SK-N-SH (cell line): ENCODE data around the gene ALDH1L1.

ENCODE experiments used
- CHD2 ChIP-seq: fragments of 150-350 bp; IDR thresholded peaks from 2 replicates; pipeline ENCODE4 v1.6.1; 2018; ENCODE audit warnings: low read length; ENCODE audit not compliant: partially characterized antibody
- CTCF ChIP-seq: fragments of 200-600 bp; sonication (generic); IDR thresholded peaks from 2 replicates; pipeline ENCODE4 v1.6.1; 2017; ENCODE audit warnings: antibody characterized with exemption, mild to moderate bottlenecking, moderate library complexity
- EZH2phosphoT487 ChIP-seq: fragments of 200-600 bp; sonication (generic); IDR thresholded peaks from 2 replicates; pipeline ENCODE4 v1.6.1; 2017; ENCODE audit warnings: low read depth, mixed run types, mild to moderate bottlenecking, antibody characterized with exemption, moderate library complexity, borderline replicate concordance
- MAX ChIP-seq: IDR thresholded peaks from 2 replicates; pipeline ENCODE4 v1.4.0; 2012; ENCODE audit warnings: low read depth
- POLR2AphosphoS5 ChIP-seq: IDR thresholded peaks from 2 replicates; pipeline ENCODE4 v1.6.1; 2012; ENCODE audit warnings: low read depth, low read length
- REST ChIP-seq: IDR thresholded peaks from 2 replicates; pipeline ENCODE4 v1.6.1; 2012; ENCODE audit warnings: mild to moderate bottlenecking, low read depth, low read length, moderate library complexity
- RXRA ChIP-seq: IDR thresholded peaks from 2 replicates; pipeline ENCODE4 v1.4.0; 2012; ENCODE audit warnings: low read depth, mild to moderate bottlenecking, borderline replicate concordance
- TCF12 ChIP-seq: IDR thresholded peaks from 2 replicates; pipeline ENCODE4 v1.4.0; 2012
- TEAD4 ChIP-seq: IDR thresholded peaks from 2 replicates; pipeline ENCODE4 v1.4.0; 2012; ENCODE audit warnings: mild to moderate bottlenecking, borderline replicate concordance; ENCODE audit not compliant: insufficient read depth
- YY1 ChIP-seq: IDR thresholded peaks from 2 replicates; pipeline ENCODE4 v1.4.0; 2012; ENCODE audit warnings: low read depth, mild to moderate bottlenecking

GRCh38 chr3:126180477-126181397, at the start of gene ALDH1L1:
- TF ChIP-seq POLR2AphosphoS5 = no peak
- TF ChIP-seq CTCF = no peak
- no peak for TF ChIP-seq TCF12
- TF ChIP-seq CHD2 = no peak
- TF ChIP-seq EZH2phosphoT487 = no peak
- TF ChIP-seq RXRA = no peak
- no peak for TF ChIP-seq TEAD4
- TF ChIP-seq MAX = no peak
- no peak for TF ChIP-seq YY1
- no peak for TF ChIP-seq REST
